Keratinocyte (primary cell): Measurements from ENCODE around the gene CFAP54. TPM values are rescaled to one million over a fixed set of nuclear protein-coding genes. Genes with fewer than 3 reads are reported as not detected.

Source experiments
- DNase-seq: peaks from one replicate; pipeline ENCODE4 v3.0.0-alpha.2; 2011; ENCODE audit warnings: low read depth, missing footprints, low spot score
- FAIRE-seq: peaks from 2 replicates; lab custom pipeline; 2011; peaks lifted over from hg19 to GRCh38; lab: Jason Lieb, UNC
- H2AFZ ChIP-seq: 2 replicates; pipeline ENCODE4 v1.6.0; 2012; ENCODE audit warnings: low read length, control low read depth, inconsistent platforms; ENCODE audit not compliant: control insufficient read depth
- H3K27ac ChIP-seq: 2 replicates; pipeline ENCODE4 v1.5.1; 2011; ENCODE audit warnings: low read length; ENCODE audit not compliant: control insufficient read depth, insufficient read depth
- H3K27me3 ChIP-seq: 3 replicates; pipeline ENCODE4 v1.6.0; 2011; ENCODE audit warnings: low read length; ENCODE audit not compliant: control insufficient read depth, insufficient read depth; ENCODE audit errors: extremely low read depth
- H3K36me3 ChIP-seq, 2 experiments: 2 replicates in 1 of 2; 3 replicates in 1 of 2; pipeline ENCODE4 v1.5.1; 2011; ENCODE audit warnings: low read length in 2 of 2, mild to moderate bottlenecking in 1 of 2; ENCODE audit not compliant: control insufficient read depth in 2 of 2, insufficient read depth in 2 of 2; ENCODE audit errors: extremely low read depth in 1 of 2
- H3K4me1 ChIP-seq: 3 replicates; pipeline ENCODE4 v1.5.1; 2011; ENCODE audit warnings: low read length; ENCODE audit not compliant: control insufficient read depth, insufficient read depth; ENCODE audit errors: extremely low read depth
- H3K4me2 ChIP-seq: 3 replicates; pipeline ENCODE4 v1.6.0; 2011; ENCODE audit warnings: low read depth, low read length; ENCODE audit not compliant: control insufficient read depth, insufficient read depth; ENCODE audit errors: extremely low read depth
- H3K4me3 ChIP-seq, 3 experiments: fragments of 200-600 bp in 1 of 3; sonication (generic) in 1 of 3; 2 replicates in 2 of 3; 3 replicates in 1 of 3; pipeline ENCODE4 v1.5.1; 2011 to 2016; ENCODE audit warnings: low read length in 3 of 3, mild to moderate bottlenecking in 3 of 3, control low read depth in 2 of 3, inconsistent platforms in 1 of 3, low read depth in 1 of 3, mixed read lengths in 1 of 3, mixed run types in 1 of 3, moderate library complexity in 1 of 3; ENCODE audit not compliant: control insufficient read depth in 2 of 3, insufficient read depth in 2 of 3; ENCODE audit errors: extremely low read depth in 1 of 3
- H3K79me2 ChIP-seq: 2 replicates; pipeline ENCODE4 v1.6.0; 2012; ENCODE audit warnings: low read length; ENCODE audit not compliant: control insufficient read depth, insufficient read depth
- H3K9ac ChIP-seq: 3 replicates; pipeline ENCODE4 v1.6.0; 2011; ENCODE audit warnings: low read length; ENCODE audit not compliant: control insufficient read depth, insufficient read depth; ENCODE audit errors: extremely low read depth
- H3K9me1 ChIP-seq: 3 replicates; pipeline ENCODE4 v1.6.0; 2011; ENCODE audit warnings: low read length; ENCODE audit not compliant: control insufficient read depth, insufficient read depth; ENCODE audit errors: extremely low read depth
- H3K9me3 ChIP-seq: 2 replicates; pipeline ENCODE4 v1.5.1; 2012; ENCODE audit warnings: low read depth, low read length; ENCODE audit not compliant: control insufficient read depth
- H4K20me1 ChIP-seq: 3 replicates; pipeline ENCODE4 v1.6.0; 2011; ENCODE audit warnings: low read length; ENCODE audit not compliant: control insufficient read depth, insufficient read depth; ENCODE audit errors: extremely low read depth
- CTCF ChIP-seq, 3 experiments: IDR thresholded peaks in 1 of 3; conservative IDR thresholded peaks in 1 of 3; optimal IDR thresholded peaks in 1 of 3; 2 replicates in 2 of 3; 3 replicates in 1 of 3; pipeline versions ENCODE3 to v1.5.1; 2011; ENCODE audit warnings: low read length in 3 of 3, mild to moderate bottlenecking in 3 of 3, moderate library complexity in 2 of 3, control low read depth in 1 of 3, inconsistent platforms in 1 of 3; ENCODE audit not compliant: insufficient read depth in 2 of 3; ENCODE audit errors: extremely low read depth in 1 of 3
- EZH2 ChIP-seq: IDR thresholded peaks from one replicate; pipeline ENCODE4 v1.6.1; 2012; ENCODE audit warnings: inconsistent platforms, mild to moderate bottlenecking, low read length, moderate library complexity
- dilution Hi-C: fragments of 300-500 bp; cut with MboI; formaldehyde crosslinking; loops from one replicate; pipeline ENCODE4 v1.7.0; 2020; ENCODE audit warnings: low sequenced_read_pairs; ENCODE audit not compliant: extremely low pct_ligation_motif_present
- polyA plus RNA-seq, 5 experiments: library from polyadenylated mRNA; depleted of rRNA in 3 of 5; stranded (reverse) in 3 of 5; stranded (forward) in 1 of 5; unstranded in 1 of 5; fragments of >200 nt; gene quantifications; 1 replicate in 1 of 5; 2 replicates in 3 of 5; 3 replicates in 1 of 5; pipeline versions ENCODE4 v1.2.1 to v1.2.3, GENCODE V29; 2011 to 2012; ENCODE audit warnings: missing spikeins in 2 of 5, low read depth in 1 of 5, low replicate concordance in 1 of 5

CFAP54 gene
- polyA plus RNA-seq, 1 donor (not counting 4 experiments of a cell fraction or from before 2014, with no cell fraction given), result 1.2 TPM

- H3K36me3 ChIP-seq, result no peaks in the 10 kb centered on the region
- no peaks in the 10 kb centered on the region for H3K79me2 ChIP-seq
- H3K4me2 ChIP-seq, result no peak overlapping the region
- no peak overlapping the region for H3K4me3 ChIP-seq
- H3K9me1 ChIP-seq, result no peaks in the 10 kb centered on the region
- no peak overlapping the region for H3K27ac ChIP-seq
- dilution Hi-C loops, result no loop called here
- H3K9me3 ChIP-seq, result no peaks in the 10 kb centered on the region
- H3K9ac ChIP-seq, result no peak overlapping the region
- no peaks in the 10 kb centered on the region for H4K20me1 ChIP-seq
- H3K4me1 ChIP-seq, result peaks cover 4% of the 10 kb centered on the region
- no peaks in the 10 kb centered on the region for H3K27me3 ChIP-seq
- FAIRE-seq, result no peak
- DNase-seq, result no peak
- TF ChIP-seq EZH2 (no peak), CTCF (optimal IDR thresholded peaks at IDR 0.05 in 1 of 3, IDR thresholded peaks at IDR 0.05 in 1 of 3, conservative IDR thresholded peaks at IDR 0.05 in 1 of 3; ENCODE audit: extremely low read depth in 1 of 3, insufficient read depth in 2 of 3, low read length in 3 of 3) (no peak)
- no peak overlapping the region for H2AFZ ChIP-seq
Measured at GRCh38 chr12:96879301-96879700, 389.9 kb downstream of the CFAP54 start.

- Histone ChIP-seq H3K79me2 (no peaks in the 10 kb centered on the region), H3K27me3 (no peaks in the 10 kb centered on the region), H3K27ac (no peak overlapping the region), H2AFZ (no peak overlapping the region), H4K20me1 (no peaks in the 10 kb centered on the region), H3K9me1 (no peaks in the 10 kb centered on the region), H3K9me3 (no peaks in the 10 kb centered on the region), H3K4me2 (no peak overlapping the region), H3K4me1 (peaks cover 4% of the 10 kb centered on the region), H3K36me3 (no peaks in the 10 kb centered on the region), H3K4me3 (no peak overlapping the region), H3K9ac (no peak overlapping the region)
- dilution Hi-C loops, result no loop called here
- FAIRE-seq, result no peak
- DNase-seq, result no peak
- TF ChIP-seq EZH2, result no peak
- TF ChIP-seq CTCF (optimal IDR thresholded peaks at IDR 0.05 in 1 of 3, IDR thresholded peaks at IDR 0.05 in 1 of 3, conservative IDR thresholded peaks at IDR 0.05 in 1 of 3; ENCODE audit: extremely low read depth in 1 of 3, insufficient read depth in 2 of 3, low read length in 3 of 3), result no peak
Measured at GRCh38 chr12:96880220-96880619, 390.8 kb downstream of the CFAP54 start.
